Measurements from ENCODE around the gene AP5Z1.

GRCh38 chr7:4803397-4804241 is 28.2 kb downstream of the AP5Z1 start:
- TF ChIP-seq EZH2phosphoT487 (IDR thresholded peaks at IDR 0.05; ENCODE audit: insufficient read depth, low read depth) (no peak), EZH2 (IDR thresholded peaks at IDR 0.05; ENCODE audit: insufficient read depth, poor library complexity, severe bottlenecking) (no peak)

Data from GM23248 (cell line).